Astrocyte of the cerebellum (primary cell): ENCODE results near the gene CTNND1.
"Not testable (repeated sequence)": the region's sequence is repeated elsewhere in the genome, so short reads cannot be mapped to it uniquely, and the experiment has no call there.

Experiments
- DNase-seq: peaks from one replicate; pipeline ENCODE4 v3.0.0-alpha.2; 2011; ENCODE audit warnings: low read depth
- H3K4me3 ChIP-seq: 2 replicates; pipeline ENCODE4 v1.5.1; 2011; ENCODE audit warnings: mild to moderate bottlenecking, low read depth, low read length, moderate library complexity
- CTCF ChIP-seq: IDR thresholded peaks from 2 replicates; pipeline ENCODE4 v1.5.1; 2012; ENCODE audit warnings: low read length, low read depth, moderate library complexity, mild to moderate bottlenecking; ENCODE audit errors: missing control alignments
- in situ Hi-C: cut with HindIII; loops from 2 replicates; pipeline ENCODE4 v1.10.0; 2017; ENCODE audit warnings: low sequenced_read_pairs

CTNND1 gene

DNA sequence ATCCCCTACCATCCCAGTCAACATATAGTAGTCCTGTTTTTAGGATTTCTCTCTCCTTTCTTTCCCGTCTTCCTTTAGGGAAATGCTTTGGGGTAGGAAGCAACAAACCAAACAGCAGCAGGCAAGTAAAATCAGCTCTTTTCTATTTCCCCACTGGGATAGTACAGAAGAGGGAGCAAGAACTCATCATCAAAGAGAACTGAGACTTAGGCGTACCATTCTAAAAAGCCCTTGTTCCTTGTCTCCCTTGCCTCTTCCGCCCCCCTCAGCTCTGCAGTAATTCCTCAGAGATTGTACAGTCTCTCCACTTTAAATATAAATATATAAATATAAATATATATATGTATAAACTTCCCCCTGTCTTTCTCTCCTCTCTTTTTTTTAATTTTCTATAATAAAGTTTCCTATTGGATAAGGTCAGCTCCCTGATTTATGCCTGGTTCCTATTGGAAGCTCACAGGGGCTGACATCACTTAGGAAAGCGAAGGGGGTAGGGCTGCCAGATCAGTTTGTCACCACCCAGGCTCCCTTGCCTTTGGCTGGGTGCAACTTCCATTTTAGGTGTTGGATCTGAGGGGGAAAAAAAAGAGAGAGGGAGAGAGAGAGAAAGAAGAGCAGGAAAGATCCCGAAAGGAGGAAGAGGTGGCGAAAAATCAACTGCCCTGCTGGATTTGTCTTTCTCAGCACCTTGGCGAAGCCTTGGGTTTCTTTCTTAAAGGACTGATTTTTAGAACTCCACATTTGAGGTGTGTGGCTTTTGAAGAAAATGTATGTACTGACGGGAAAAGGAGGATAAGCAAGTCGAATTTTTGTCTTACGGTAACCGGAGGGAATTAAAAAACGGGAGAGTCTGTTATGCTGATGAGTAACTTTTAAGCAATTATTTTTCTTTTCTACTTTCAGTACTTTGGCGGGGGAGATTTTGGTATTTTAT is at the start of gene CTNND1:
Gene CTNND1 (plus strand): TSS at position 502 of the 934 bp plus-strand sequence. CDS start 29,677 bp downstream, outside the sequence.
- no peak for TF ChIP-seq CTCF
- in situ Hi-C loops = no loop called here
- peak; percentile 98 for DNase-seq
- H3K4me3 ChIP-seq = peak within 1 kb of the TSS; percentile 76

DNA sequence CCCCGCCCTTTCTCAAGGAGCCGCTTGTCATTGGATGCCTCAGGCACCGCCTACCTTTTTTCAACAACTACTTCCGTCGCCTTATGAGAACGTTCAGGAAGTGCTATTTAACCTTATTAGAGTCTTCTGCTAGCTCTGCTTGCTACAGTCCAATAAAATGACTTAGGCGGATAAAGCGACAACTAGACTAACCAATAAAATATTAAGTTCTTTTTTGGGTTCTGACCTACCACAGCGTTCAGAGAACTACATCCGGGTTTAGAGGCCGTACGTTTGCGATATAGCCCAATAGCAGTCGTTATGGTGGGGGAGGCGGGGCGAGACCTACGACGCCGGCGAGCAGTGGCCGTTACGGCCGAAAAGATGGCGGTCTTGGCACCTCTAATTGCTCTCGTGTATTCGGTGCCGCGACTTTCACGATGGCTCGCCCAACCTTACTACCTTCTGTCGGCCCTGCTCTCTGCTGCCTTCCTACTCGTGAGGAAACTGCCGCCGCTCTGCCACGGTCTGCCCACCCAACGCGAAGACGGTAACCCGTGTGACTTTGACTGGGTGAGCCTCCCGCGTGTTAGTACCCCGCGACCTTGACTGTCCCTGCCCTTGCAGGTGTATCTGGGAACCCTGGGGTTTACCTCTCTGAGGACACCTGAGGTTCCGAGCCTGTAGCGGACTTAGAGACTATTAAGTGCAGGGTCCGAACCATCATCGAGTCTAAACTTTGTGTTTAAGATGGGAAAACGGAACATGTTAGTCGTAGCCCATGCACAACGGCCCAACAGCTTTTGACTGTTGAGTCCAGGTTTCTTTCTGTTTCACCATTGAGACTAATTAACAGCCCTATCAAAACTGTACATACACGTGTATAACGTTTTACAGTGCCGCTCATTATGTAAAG is 49.1 kb upstream of the CTNND1 start, which contains the start of gene TMX2:
Gene TMX2 (plus strand): TSS at position 338 of the 895 bp plus-strand sequence. CDS start 26 bp downstream, at position 364.
- peak within 1 kb of the TSS; percentile 100 for H3K4me3 ChIP-seq
- DNase-seq = peak; percentile 99
- no peak for TF ChIP-seq CTCF
- in situ Hi-C loops = loop anchor here (5.0 kb wide), 1 partner anchor 100 kb away; no protein-coding TSS in a partner anchor

DNA sequence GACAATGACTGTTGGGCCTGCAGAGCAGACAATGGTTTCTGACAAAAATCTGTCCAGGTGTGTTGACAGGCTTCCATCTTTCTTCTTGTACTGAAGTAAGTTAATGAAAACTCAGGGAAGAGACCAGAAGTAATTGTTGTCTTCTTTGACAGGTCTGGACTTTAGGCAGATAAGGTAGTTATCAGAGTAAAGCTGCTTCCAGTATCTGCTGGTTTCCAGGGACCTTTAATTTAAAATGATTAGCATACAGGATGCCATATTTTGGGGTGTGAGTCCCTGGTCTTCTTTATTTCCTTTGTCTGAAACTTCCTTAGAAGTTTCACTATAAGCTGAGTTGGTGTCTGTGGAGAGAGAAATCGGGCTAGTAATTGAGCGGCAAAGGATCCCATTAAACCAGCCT is 47.8 kb upstream of the CTNND1 start:
- H3K4me3 ChIP-seq = peak overlapping the region; percentile 100
- TF ChIP-seq CTCF = no peak
- DNase-seq = no peak
- in situ Hi-C loops = loop anchor here (5.0 kb wide), 1 partner anchor 98 kb away; no protein-coding TSS in a partner anchor

DNA sequence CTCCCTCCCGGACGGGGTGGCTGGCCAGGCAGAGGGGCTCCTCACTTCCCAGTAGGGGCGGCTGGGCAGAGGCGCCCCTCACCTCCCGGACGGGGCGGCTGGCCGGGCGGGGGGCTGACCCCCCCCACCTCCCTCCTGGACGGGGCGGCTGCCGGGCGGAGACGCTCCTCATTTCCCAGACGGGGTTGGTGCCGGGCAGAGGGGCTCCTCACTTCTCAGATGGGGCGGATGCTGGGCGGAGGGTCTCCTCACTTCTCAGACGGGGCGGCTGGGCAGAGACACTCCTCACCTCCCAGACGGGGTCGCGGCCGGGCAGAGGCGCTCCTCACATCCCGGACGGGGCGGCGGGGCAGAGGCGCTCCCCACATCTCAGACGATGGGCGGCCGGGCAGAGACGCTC is 44.9 kb upstream of the CTNND1 start:
- in situ Hi-C loops, DNase-seq, H3K4me3 ChIP-seq: not testable (repeated sequence)

DNA sequence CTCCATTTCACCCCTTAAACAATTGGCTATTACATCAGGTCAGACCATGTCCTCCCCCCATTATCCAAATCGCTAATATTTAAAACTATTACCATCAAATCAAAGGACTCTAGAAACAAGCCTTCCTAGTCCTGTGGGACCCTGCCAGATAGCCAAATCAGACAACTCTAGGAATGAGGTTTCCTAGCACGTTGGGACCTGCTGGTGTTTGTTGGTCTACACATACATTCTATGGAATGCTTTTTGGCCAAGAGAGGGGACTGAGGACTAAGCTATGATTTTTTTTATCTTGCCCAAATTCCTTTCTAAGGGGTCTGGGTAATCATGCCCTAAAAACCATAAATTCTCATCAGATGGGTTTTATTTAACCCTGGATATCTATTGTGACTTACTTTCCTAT is 34.4 kb upstream of the CTNND1 start:
- no peak overlapping the region for H3K4me3 ChIP-seq
- DNase-seq = no peak
- no peak for TF ChIP-seq CTCF
- in situ Hi-C loops = no loop called here

DNA sequence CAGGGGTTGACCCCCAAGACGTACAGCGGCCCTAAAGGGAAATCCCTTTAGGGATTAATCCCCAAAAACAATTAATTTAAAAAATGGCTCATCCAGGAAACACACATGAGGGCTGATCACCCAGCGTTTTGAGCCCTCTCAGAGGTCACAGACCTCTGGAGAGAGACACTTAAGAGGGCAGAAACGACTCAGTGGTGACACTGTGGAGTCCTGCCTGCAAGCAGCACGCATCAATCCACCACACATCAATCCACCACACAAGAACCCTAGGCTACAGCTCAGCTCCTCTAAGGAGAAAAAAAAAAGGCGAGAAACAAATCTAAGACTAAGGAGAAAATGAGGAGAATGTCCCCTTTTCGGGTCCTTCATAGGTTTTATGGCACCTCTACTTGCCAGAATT is 32.8 kb upstream of the CTNND1 start:
- TF ChIP-seq CTCF = no peak
- in situ Hi-C loops = no loop called here
- DNase-seq = no peak
- H3K4me3 ChIP-seq = no peak overlapping the region
